Prostate gland (tissue), 2 donors: ENCODE data around the gene PPM1F.

ENCODE experiments used
- POLR2AphosphoS5 ChIP-seq: sonication (generic); formaldehyde crosslinking; IDR thresholded peaks from one replicate; pipeline ENCODE4 v1.6.1; 2017; ENCODE audit warnings: antibody characterized with exemption
- TF ChIP-seq, protein P1 (sequence below), 4 experiments: fragments of 200-600 bp in 2 of 4; fragments of 450-650 bp in 2 of 4; sonication (generic) in 2 of 4; IDR thresholded peaks; 1 replicate in 3 of 4; 2 replicates in 1 of 4; pipeline ENCODE4 v1.5.1; 2016 to 2019; ENCODE audit warnings: antibody characterized with exemption in 4 of 4, mild to moderate bottlenecking in 2 of 4, moderate library complexity in 2 of 4

DNA sequence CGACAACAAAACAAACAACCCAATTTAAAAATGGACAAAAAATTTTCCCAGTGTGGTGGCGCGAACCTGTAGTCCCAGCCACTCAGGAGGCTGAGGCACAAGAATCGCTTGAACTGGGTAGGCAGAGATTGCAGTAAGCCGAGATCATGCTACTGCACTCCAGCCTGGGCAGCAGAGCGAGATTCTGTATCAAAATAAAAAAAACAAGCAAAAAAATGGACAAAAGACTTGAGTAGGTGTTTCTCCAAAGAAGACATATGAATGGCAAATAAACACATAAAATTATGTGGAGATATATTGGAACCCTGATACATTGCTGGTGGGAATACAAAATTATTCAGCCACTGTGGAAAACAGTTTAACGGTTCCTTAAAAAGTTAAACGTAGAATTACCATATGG lies 57.8 kb downstream of the PPM1F start:
- TF ChIP-seq, protein P1, sequence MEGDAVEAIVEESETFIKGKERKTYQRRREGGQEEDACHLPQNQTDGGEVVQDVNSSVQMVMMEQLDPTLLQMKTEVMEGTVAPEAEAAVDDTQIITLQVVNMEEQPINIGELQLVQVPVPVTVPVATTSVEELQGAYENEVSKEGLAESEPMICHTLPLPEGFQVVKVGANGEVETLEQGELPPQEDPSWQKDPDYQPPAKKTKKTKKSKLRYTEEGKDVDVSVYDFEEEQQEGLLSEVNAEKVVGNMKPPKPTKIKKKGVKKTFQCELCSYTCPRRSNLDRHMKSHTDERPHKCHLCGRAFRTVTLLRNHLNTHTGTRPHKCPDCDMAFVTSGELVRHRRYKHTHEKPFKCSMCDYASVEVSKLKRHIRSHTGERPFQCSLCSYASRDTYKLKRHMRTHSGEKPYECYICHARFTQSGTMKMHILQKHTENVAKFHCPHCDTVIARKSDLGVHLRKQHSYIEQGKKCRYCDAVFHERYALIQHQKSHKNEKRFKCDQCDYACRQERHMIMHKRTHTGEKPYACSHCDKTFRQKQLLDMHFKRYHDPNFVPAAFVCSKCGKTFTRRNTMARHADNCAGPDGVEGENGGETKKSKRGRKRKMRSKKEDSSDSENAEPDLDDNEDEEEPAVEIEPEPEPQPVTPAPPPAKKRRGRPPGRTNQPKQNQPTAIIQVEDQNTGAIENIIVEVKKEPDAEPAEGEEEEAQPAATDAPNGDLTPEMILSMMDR (IDR thresholded peaks at IDR 0.05) = no peak
- TF ChIP-seq POLR2AphosphoS5 = no peak
